Activated T-cell treated with anti-CD3 and anti-CD28 coated beads, Interleukin-2, amount 50 U/mL, for 72 hours (primary cell): ENCODE results near the gene THSD7A. TPM values are rescaled to one million over a fixed set of nuclear protein-coding genes. Genes with fewer than 3 reads are reported as not detected.

Source experiments
- ATAC-seq, 2 donors: fragments of 150-1000 bp; cut with Tn5 transposase; replicated peaks in 1 of 2; 2 replicates each; pipeline ENCODE4 v1.10.0; 2021; ENCODE audit warnings: moderate library complexity in 2 of 2, mild to moderate bottlenecking in 1 of 2
- DNase-seq, 2 donors: peaks; one replicate each; pipeline ENCODE4 v3.0.0; 2021 to 2022; ENCODE audit warnings: mixed read lengths in 1 of 2
- H3K27ac Mint-ChIP-seq: one replicate; pipeline ENCODE4 v1.8.0; 2022; ENCODE audit warnings: mild to moderate bottlenecking, moderate library complexity, mixed read lengths
- H3K27me3 Mint-ChIP-seq: one replicate; pipeline ENCODE4 v1.8.0; 2022; ENCODE audit warnings: low read depth, mixed read lengths
- H3K36me3 Mint-ChIP-seq, 2 donors: one replicate each; pipeline ENCODE4 v1.8.0; 2022; ENCODE audit warnings: mixed read lengths in 2 of 2, mild to moderate bottlenecking in 1 of 2; ENCODE audit not compliant: insufficient read depth in 2 of 2
- H3K4me1 Mint-ChIP-seq: one replicate; pipeline ENCODE4 v1.8.0; 2022; ENCODE audit warnings: low read depth, mixed read lengths
- H3K4me3 Mint-ChIP-seq, 2 donors: one replicate each; pipeline ENCODE4 v1.8.0; 2022; ENCODE audit warnings: mild to moderate bottlenecking in 2 of 2, mixed read lengths in 2 of 2, moderate library complexity in 2 of 2
- H3K9me3 Mint-ChIP-seq, 2 donors: one replicate each; pipeline ENCODE4 v1.8.0; 2022; ENCODE audit warnings: mixed read lengths in 2 of 2
- total RNA-seq, 2 donors: library from RNA; stranded (reverse); gene quantifications; one replicate each; pipeline ENCODE4 v1.2.3, GENCODE V29; 2022

Gene THSD7A
- total RNA-seq, 2 donors from 2014 or later = not detected

DNA sequence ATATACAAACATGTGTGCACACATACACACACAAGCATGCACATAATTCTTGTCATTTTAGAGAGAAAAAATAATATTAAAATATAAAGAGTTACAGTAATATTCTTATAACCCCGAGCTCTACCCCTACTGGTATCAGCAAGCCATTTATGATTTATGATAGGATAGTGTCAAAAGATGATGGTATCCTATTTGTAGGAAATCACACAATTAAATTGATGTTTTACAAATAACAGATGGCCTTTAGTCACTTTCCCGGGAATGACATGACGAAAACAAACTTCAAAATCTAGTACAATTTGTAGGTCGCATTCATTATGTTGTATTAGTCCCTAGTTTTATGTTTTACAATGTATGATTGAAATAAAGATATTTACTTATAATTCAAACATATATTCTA is 36.8 kb downstream of the THSD7A start:
- Mint-ChIP-seq H3K36me3 (no peaks in the 10 kb centered on the region), H3K27me3 (no peaks in the 10 kb centered on the region), H3K4me3 (no peak overlapping the region), H3K9me3 (no peaks in the 10 kb centered on the region), H3K4me1 (no peaks in the 10 kb centered on the region), H3K27ac (no peak overlapping the region)
- ATAC-seq (no peak), DNase-seq (no peak)

DNA sequence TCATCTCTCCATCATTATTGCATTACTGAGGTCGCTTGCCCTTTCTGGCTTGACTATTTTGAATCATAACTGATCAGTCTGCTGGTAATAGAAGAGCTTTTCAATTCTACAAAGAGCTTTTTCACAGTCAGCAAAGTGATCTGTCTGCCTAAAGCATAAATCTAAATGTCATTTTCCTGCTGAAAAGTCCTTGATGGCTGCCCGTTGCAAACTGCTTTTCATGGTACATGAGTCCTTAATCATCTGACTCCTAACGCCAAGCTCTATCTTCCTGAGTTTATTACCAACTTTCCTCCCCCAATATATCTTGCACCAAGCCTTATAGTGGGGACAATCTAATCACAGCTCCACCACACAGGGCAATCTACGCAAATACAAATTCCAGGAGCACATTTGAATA is 39.8 kb downstream of the THSD7A start:
- no peaks in the 10 kb centered on the region for H3K36me3 Mint-ChIP-seq
- no peaks in the 10 kb centered on the region for H3K9me3 Mint-ChIP-seq
- DNase-seq (no peak), ATAC-seq (no peak)
- H3K4me3 Mint-ChIP-seq = no peak overlapping the region
- H3K27me3 Mint-ChIP-seq = no peaks in the 10 kb centered on the region
- H3K4me1 Mint-ChIP-seq = no peaks in the 10 kb centered on the region
- H3K27ac Mint-ChIP-seq = no peak overlapping the region

DNA sequence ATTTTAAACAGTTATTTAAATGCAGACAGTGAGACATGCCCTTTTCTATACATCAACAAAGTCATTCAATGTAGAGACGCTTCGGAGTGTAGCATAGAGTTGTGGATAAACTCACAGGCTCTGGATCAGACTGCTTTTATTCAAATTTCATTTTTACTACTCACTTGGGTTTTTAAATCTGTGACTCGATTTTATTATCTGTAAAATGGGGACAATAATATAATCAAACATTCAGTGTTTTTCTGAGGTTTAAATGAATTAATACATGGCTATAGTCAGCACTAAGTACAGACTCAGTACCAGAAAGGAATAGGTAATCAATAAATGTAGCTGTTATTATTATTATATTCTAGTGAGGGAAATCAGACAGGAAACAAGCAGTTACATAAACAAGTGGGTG is 43.4 kb downstream of the THSD7A start:
- ATAC-seq (no peak), DNase-seq (no peak)
- H3K9me3 Mint-ChIP-seq = peaks cover 0 to 2% of the 10 kb centered on the region in 2 donors
- no peak overlapping the region for H3K27ac Mint-ChIP-seq
- no peaks in the 10 kb centered on the region for H3K27me3 Mint-ChIP-seq
- H3K36me3 Mint-ChIP-seq = no peaks in the 10 kb centered on the region
- no peak overlapping the region for H3K4me3 Mint-ChIP-seq
- no peaks in the 10 kb centered on the region for H3K4me1 Mint-ChIP-seq

DNA sequence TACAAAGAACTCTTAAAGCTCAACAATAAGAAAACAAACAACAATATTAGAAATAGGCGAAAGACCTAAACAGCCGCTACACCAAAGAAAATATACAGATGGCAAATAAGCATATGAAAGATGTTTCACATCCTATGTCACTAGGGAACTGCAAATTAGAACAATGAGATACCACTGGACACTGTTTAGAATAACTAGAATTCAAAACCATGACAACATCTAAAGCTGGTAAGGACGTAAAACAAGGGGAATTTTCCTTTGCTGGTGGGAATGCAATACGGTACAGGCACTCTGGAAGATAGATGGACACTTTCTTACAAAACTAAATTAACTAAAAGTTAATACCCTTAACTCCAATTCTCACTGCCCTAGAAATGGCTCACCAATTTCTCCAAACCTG is 44.5 kb downstream of the THSD7A start:
- ATAC-seq = no peak
- Mint-ChIP-seq H3K9me3 (peaks cover 0 to 2% of the 10 kb centered on the region in 2 donors), H3K4me3 (no peak overlapping the region), H3K36me3 (no peaks in the 10 kb centered on the region), H3K4me1 (no peaks in the 10 kb centered on the region), H3K27me3 (no peaks in the 10 kb centered on the region), H3K27ac (no peak overlapping the region)
- no peak for DNase-seq

DNA sequence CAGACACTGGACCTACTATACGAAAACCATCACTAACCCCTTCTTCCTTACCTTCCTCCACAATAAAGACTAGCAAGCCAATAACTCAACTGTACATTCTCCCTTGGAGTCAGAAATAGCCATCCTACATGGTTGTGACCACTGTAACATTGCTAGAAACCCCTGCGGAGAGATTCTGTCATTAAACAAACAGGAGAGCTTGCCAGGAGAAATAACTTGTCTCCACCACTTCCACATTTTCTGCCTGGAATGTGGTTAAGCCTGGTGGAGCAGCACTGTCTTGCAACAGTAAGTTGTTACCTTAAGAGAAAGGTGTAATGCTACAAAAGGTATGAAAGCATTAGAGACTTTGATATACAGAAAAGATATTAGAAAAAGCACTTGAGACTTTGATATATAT is 45.8 kb downstream of the THSD7A start:
- H3K27me3 Mint-ChIP-seq = no peaks in the 10 kb centered on the region
- no peak overlapping the region for H3K4me3 Mint-ChIP-seq
- H3K4me1 Mint-ChIP-seq = no peaks in the 10 kb centered on the region
- ATAC-seq (no peak), DNase-seq (no peak)
- no peaks in the 10 kb centered on the region for H3K36me3 Mint-ChIP-seq
- no peak overlapping the region for H3K27ac Mint-ChIP-seq
- H3K9me3 Mint-ChIP-seq = peaks cover 0 to 2% of the 10 kb centered on the region in 2 donors

DNA sequence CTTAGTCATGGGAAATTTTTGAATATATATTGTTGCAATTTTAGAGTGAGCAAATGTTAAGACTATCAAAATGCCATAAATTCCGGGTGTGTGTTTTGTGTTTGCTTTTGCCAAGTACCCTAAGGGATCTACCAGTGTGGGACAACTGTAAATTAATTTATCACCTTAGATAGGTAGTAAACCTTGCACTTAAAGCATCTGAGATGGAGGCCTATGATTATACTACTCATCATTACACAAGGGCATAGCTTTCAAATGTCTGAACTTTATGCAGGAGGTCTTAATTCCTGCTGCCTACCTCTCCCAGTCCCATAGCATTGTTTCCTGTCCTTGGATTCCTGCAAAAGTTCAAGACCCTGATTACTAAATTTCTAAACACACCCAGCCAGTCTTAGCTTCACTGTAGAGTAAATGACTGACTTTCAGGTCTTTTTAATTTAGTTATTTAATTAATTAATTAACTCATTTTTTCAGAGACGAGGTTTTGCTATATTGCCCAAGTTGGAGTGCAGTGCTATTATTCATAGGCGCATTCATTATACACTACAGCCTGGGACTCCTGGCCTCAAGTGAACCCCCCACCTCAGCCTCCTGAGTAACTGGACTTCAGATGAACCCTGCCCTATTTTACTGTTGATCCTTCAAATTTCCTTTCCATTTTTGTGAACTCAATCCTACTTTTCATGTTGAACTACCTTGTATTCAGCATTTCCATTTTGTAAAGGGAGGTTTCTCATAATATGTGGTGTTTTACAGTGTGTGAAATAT is 47.0 kb downstream of the THSD7A start:
- DNase-seq (no peak), ATAC-seq (no peak)
- Mint-ChIP-seq H3K27me3 (no peaks in the 10 kb centered on the region), H3K9me3 (peaks cover 0 to 2% of the 10 kb centered on the region in 2 donors), H3K4me3 (no peak overlapping the region), H3K36me3 (no peaks in the 10 kb centered on the region), H3K4me1 (no peaks in the 10 kb centered on the region), H3K27ac (no peak overlapping the region)

DNA sequence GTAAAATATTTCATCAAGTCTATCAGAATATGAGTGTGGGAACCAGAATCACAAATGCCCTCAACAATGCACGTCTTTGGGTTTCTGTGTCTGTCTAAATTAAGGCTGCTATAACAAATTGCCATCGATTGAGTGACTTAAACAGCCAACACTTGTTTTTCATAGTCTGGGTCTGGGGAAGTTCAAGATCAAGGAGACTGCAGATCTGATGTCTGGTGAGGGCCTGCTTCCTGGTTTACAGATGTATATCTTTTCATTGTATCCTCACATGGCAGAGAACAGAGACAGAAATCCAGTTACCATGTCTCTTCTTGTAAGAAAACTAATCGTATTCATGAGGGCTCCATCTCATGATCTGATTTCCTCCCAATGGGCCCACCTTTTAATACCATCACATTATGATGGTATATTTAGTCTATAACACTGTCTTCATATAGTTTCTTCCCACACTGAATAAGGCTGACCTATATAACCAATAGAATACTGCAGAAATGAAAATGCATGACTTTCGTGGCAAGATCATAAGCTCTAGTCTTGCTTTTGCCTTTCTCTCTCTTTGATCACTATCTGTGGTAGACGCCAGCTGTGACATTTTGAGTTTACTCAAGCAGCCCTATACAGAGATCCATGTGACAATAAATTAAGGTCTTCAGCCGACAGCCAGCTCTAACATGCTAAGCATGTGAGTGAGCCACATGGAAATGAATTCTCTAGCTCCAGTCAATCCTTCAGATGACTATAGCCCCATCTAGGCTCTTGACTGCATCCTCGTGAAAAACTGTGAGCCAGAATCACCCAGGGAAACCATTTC is 51.9 kb downstream of the THSD7A start:
- no peaks in the 10 kb centered on the region for H3K27me3 Mint-ChIP-seq
- no peak overlapping the region for H3K27ac Mint-ChIP-seq
- peaks cover 1 to 3% of the 10 kb centered on the region in 2 donors for H3K9me3 Mint-ChIP-seq
- no peaks in the 10 kb centered on the region for H3K4me1 Mint-ChIP-seq
- no peak for DNase-seq
- H3K4me3 Mint-ChIP-seq = no peak overlapping the region
- ATAC-seq = no peak
- H3K36me3 Mint-ChIP-seq = no peaks in the 10 kb centered on the region

DNA sequence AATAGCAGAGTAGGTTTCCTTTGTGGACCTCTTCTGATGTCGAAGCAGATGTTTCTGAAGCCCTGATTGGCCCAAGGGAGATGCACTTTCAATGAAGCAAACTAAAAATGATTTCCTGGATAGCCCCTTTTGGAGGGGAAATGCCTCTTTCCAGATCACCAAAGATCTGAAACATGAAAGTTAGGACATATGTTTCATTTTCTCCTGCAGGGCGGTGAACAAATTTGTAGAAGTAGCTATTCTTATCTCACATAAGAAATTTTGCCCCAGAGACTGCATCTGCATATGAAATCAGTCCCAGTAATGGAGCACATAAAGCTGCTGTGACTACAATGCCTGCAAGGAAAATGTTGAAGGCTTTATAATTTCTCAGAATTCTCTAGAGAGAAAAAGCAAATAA is 56.0 kb downstream of the THSD7A start:
- Mint-ChIP-seq H3K4me3 (no peak overlapping the region), H3K36me3 (no peaks in the 10 kb centered on the region), H3K27me3 (no peaks in the 10 kb centered on the region), H3K9me3 (peaks cover 1 to 3% of the 10 kb centered on the region in 2 donors), H3K4me1 (no peaks in the 10 kb centered on the region), H3K27ac (no peak overlapping the region)
- no peak for DNase-seq
- ATAC-seq = no peak

DNA sequence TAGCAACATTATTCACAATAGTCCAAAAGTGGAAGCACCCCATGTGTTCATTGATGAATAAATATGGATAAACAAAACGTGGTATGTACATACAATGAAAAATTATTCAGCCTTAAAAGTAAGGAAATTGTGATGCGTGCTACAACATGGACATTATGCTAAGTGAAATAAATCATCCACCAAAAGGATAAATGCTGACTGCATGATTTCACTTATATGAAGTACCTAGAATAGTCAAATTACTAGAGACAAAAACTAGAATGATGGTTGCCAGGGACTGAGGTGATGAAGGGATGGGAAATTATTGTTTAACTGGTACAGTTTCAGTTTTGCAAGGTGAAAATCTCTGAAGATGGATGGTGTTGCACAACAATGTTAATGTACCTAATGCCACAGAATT is 56.6 kb downstream of the THSD7A start:
- Mint-ChIP-seq H3K27ac (no peak overlapping the region), H3K9me3 (peaks cover 1 to 3% of the 10 kb centered on the region in 2 donors), H3K4me3 (no peak overlapping the region), H3K27me3 (no peaks in the 10 kb centered on the region), H3K36me3 (no peaks in the 10 kb centered on the region), H3K4me1 (no peaks in the 10 kb centered on the region)
- no peak for ATAC-seq
- no peak for DNase-seq

DNA sequence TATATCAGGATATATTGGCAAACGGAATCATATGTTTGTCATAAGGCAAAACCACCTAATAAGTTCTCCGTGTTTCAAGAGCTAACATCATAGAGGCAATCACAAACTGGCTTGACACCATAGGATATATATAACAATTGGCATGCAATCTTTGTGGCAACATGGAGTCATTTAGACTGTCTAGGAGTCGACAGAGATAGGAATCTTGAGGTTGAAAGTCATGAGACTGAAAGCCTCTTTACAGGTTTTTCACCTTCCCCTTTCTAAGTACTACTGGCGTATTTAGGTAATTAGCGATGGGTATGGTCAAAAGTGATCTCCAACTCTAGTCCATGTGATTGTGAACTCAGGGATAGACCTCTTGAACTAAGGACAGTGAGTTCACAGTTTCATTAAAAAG is 63.7 kb downstream of the THSD7A start:
- DNase-seq = no peak
- Mint-ChIP-seq H3K4me1 (no peaks in the 10 kb centered on the region), H3K9me3 (no peaks in the 10 kb centered on the region), H3K4me3 (no peak overlapping the region), H3K27ac (no peak overlapping the region), H3K36me3 (no peaks in the 10 kb centered on the region), H3K27me3 (no peaks in the 10 kb centered on the region)
- no peak for ATAC-seq

DNA sequence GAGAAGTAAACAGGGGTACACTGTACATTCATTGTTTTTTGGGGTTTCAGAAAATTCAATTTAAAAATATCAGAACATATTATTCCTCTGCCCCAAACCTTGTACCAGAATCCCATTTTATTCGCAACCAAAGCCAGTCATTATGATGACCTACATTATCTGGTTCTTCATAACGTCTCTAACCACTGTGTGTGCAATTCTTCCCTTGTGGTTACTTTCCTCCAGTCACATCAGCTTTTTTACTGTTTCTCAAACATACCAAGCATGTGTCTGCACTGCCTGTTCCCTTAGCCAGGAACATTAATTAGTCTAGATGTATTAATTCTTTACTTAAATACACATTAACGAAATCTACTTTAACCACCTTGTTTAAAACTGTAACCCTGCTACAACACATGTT is 64.8 kb downstream of the THSD7A start:
- H3K27me3 Mint-ChIP-seq = no peaks in the 10 kb centered on the region
- no peaks in the 10 kb centered on the region for H3K9me3 Mint-ChIP-seq
- no peaks in the 10 kb centered on the region for H3K4me1 Mint-ChIP-seq
- H3K4me3 Mint-ChIP-seq = no peak overlapping the region
- H3K36me3 Mint-ChIP-seq = no peaks in the 10 kb centered on the region
- no peak for DNase-seq
- no peak overlapping the region for H3K27ac Mint-ChIP-seq
- ATAC-seq = no peak

DNA sequence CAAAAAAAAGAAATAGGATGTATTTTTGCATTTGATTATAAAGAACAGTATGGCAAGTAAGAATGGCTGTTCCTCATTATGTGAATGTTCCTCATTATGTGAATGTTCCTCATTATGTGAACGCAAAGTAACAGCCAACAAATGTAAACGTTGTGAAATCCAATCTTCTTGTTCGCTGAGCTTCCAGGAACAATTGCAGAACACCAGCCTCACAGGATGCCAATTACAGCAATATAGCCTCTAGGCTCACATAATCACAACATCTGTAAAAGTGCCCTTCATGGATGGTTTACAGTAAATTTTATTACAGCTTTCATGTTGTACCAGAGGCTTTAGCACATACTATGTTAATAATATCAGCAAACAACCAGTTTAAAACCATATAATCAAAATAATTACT is 71.6 kb downstream of the THSD7A start:
- DNase-seq (no peak), ATAC-seq (no peak)
- Mint-ChIP-seq H3K27me3 (no peaks in the 10 kb centered on the region), H3K27ac (no peak overlapping the region), H3K9me3 (no peaks in the 10 kb centered on the region), H3K36me3 (no peaks in the 10 kb centered on the region), H3K4me1 (no peaks in the 10 kb centered on the region), H3K4me3 (no peak overlapping the region)

DNA sequence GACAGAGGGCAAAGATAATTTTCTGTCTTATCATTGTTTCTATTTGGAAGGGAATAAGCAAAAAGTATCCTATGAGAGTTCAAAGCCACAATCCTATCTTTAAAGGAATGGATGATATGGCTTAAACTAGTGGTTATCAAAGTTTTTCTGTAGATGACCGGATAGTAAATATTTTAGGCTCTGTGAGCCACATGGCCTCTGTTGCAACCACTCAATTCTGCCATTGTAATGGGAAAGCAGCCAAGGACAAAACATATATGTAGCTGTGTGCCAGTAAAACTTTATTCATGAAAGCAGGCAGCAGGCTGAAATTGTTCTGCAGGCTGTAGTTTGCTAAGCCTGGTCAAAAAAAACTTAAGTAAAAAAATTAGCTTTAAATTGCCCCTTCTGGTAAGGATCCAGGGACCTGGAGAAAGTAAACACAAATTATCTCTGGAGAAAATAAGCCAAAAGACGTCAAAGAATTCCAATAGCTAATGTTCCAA is 73.3 kb downstream of the THSD7A start:
- H3K9me3 Mint-ChIP-seq = no peaks in the 10 kb centered on the region
- H3K36me3 Mint-ChIP-seq = no peaks in the 10 kb centered on the region
- no peak for ATAC-seq
- H3K4me3 Mint-ChIP-seq = no peak overlapping the region
- DNase-seq = no peak
- H3K27ac Mint-ChIP-seq = no peak overlapping the region
- H3K27me3 Mint-ChIP-seq = no peaks in the 10 kb centered on the region
- H3K4me1 Mint-ChIP-seq = no peaks in the 10 kb centered on the region
